H1 (cell line): ENCODE data around the gene HHIP.

ENCODE experiments used
- ATF3 ChIP-seq: IDR thresholded peaks from 2 replicates; pipeline ENCODE4 v1.6.1; 2011; ENCODE audit warnings: low read depth, mild to moderate bottlenecking, low read length; ENCODE audit not compliant: insufficient read depth
- EP300 ChIP-seq, 2 experiments: IDR thresholded peaks; 1 replicate in 1 of 2; 2 replicates in 1 of 2; pipeline ENCODE4 v1.6.1; 2011 to 2012; ENCODE audit warnings: low read depth in 2 of 2, low read length in 2 of 2, mild to moderate bottlenecking in 2 of 2, borderline replicate concordance in 1 of 2, inconsistent platforms in 1 of 2, moderate library complexity in 1 of 2
- FOSL1 ChIP-seq: IDR thresholded peaks from 2 replicates; pipeline ENCODE4 v1.6.1; 2011; ENCODE audit warnings: mild to moderate bottlenecking, low read depth, low read length, moderate library complexity; ENCODE audit not compliant: insufficient read depth
- POLR2A ChIP-seq, 2 experiments: IDR thresholded peaks; 1 replicate in 1 of 2; 2 replicates in 1 of 2; pipeline ENCODE4 v1.6.1; 2011; ENCODE audit warnings: low read depth in 2 of 2, low read length in 2 of 2, mild to moderate bottlenecking in 2 of 2; ENCODE audit errors: control extremely low read depth in 1 of 2
- RAD21 ChIP-seq, 2 experiments: IDR thresholded peaks in 1 of 2; conservative IDR thresholded peaks in 1 of 2; 2 replicates each; pipeline ENCODE4 v1.6.1; 2011; ENCODE audit warnings: low read depth in 2 of 2, low read length in 2 of 2, improper control_type of control experiment in 1 of 2, inconsistent platforms in 1 of 2, mild to moderate bottlenecking in 1 of 2, moderate library complexity in 1 of 2
- RBBP5 ChIP-seq: IDR thresholded peaks from 2 replicates; pipeline ENCODE4 v1.7.1; 2012; ENCODE audit warnings: low read depth, mild to moderate bottlenecking, inconsistent platforms, low read length, moderate library complexity, borderline replicate concordance
- RFX5 ChIP-seq: IDR thresholded peaks from 2 replicates; pipeline ENCODE4 v1.6.1; 2011; ENCODE audit warnings: low read depth, low read length, improper control_type of control experiment, borderline replicate concordance
- SP2 ChIP-seq: IDR thresholded peaks from 2 replicates; pipeline ENCODE4 v1.6.1; 2012; ENCODE audit warnings: mild to moderate bottlenecking, low read length, inconsistent platforms
- SRF ChIP-seq: IDR thresholded peaks from 2 replicates; pipeline ENCODE4 v1.6.1; 2011; ENCODE audit warnings: mild to moderate bottlenecking, low read depth, low read length, moderate library complexity
- USF2 ChIP-seq: IDR thresholded peaks from 2 replicates; pipeline ENCODE4 v1.6.1; 2011; ENCODE audit warnings: low read length, improper control_type of control experiment
- ZNF274 ChIP-seq: IDR thresholded peaks from 2 replicates; pipeline ENCODE4 v1.7.0; 2012; ENCODE audit warnings: low read length, borderline replicate concordance; ENCODE audit errors: extremely low read depth
- TF ChIP-seq, protein P1 (sequence below), 3 experiments: IDR thresholded peaks; 1 replicate in 2 of 3; 2 replicates in 1 of 3; pipeline versions ENCODE4 v1.5.1 to v1.6.1; 2011; ENCODE audit warnings: low read length in 3 of 3, mild to moderate bottlenecking in 3 of 3, inconsistent platforms in 2 of 3, low read depth in 1 of 3, moderate library complexity in 1 of 3; ENCODE audit not compliant: insufficient read depth in 1 of 3; ENCODE audit errors: control extremely low read depth in 1 of 3

GRCh38 chr4:144683516-144683915 lies 37.6 kb downstream of the HHIP start:
- TF ChIP-seq, protein P1, sequence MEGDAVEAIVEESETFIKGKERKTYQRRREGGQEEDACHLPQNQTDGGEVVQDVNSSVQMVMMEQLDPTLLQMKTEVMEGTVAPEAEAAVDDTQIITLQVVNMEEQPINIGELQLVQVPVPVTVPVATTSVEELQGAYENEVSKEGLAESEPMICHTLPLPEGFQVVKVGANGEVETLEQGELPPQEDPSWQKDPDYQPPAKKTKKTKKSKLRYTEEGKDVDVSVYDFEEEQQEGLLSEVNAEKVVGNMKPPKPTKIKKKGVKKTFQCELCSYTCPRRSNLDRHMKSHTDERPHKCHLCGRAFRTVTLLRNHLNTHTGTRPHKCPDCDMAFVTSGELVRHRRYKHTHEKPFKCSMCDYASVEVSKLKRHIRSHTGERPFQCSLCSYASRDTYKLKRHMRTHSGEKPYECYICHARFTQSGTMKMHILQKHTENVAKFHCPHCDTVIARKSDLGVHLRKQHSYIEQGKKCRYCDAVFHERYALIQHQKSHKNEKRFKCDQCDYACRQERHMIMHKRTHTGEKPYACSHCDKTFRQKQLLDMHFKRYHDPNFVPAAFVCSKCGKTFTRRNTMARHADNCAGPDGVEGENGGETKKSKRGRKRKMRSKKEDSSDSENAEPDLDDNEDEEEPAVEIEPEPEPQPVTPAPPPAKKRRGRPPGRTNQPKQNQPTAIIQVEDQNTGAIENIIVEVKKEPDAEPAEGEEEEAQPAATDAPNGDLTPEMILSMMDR (IDR thresholded peaks at IDR 0.05; ENCODE audit: control extremely low read depth in 1 of 3, insufficient read depth in 1 of 3, low read depth in 1 of 3, low read length in 3 of 3): no peak
- TF ChIP-seq ATF3 (no peak), RBBP5 (no peak), SRF (no peak), RFX5 (no peak), USF2 (no peak), RAD21 (IDR thresholded peaks at IDR 0.05 in 1 of 2, conservative IDR thresholded peaks at IDR 0.05 in 1 of 2; ENCODE audit: low read depth in 2 of 2, low read length in 2 of 2) (no peak), POLR2A (IDR thresholded peaks at IDR 0.05; ENCODE audit: control extremely low read depth in 1 of 2, low read depth in 2 of 2, low read length in 2 of 2) (no peak), EP300 (IDR thresholded peaks at IDR 0.05; ENCODE audit: borderline replicate concordance in 1 of 2, low read depth in 2 of 2, low read length in 2 of 2) (no peak), ZNF274 (no peak), SP2 (no peak), FOSL1 (no peak)
